H1 (cell line): ENCODE data around the gene CHCHD3. TPM values are rescaled to one million over a fixed set of nuclear protein-coding genes. Genes with fewer than 3 reads are reported as not detected.

Source experiments
- CTCF ChIA-PET: fragments of 300-600 bp; sonication (Branson Sonifier 250); formaldehyde crosslinking; loops from one replicate; lab custom pipeline; 2021; ENCODE audit not compliant: partially characterized antibody; lab: Charles Lee
- POLR2A ChIA-PET: fragments of 300-600 bp; sonication (Branson Sonifier 250); formaldehyde crosslinking; loops from one replicate; lab custom pipeline; 2021; ENCODE audit warnings: inconsistent platforms; ENCODE audit not compliant: partially characterized antibody; lab: Charles Lee
- DNase-seq, 2 experiments: peaks; one replicate each; pipeline versions ENCODE4 v3.0.0 to v3.0.0-alpha.2; 2010 to 2022; ENCODE audit warnings: low spot score in 2 of 2, low read depth in 1 of 2, mixed read lengths in 1 of 2
- FAIRE-seq: peaks from 2 replicates; lab custom pipeline; 2011; peaks lifted over from hg19 to GRCh38; lab: Jason Lieb, UNC
- H2AFZ ChIP-seq: 2 replicates; pipeline ENCODE4 v1.8.1; 2012; ENCODE audit warnings: low read length, inconsistent platforms
- H2AK5ac ChIP-seq: 2 replicates; pipeline ENCODE4 v1.6.1; 2013; ENCODE audit warnings: low read depth, low read length
- H2BK120ac ChIP-seq: replicated peaks from 2 replicates; pipeline ENCODE3; 2013; ENCODE audit warnings: low read depth, low read length, inconsistent platforms
- H2BK12ac ChIP-seq: 2 replicates; pipeline ENCODE4 v1.6.1; 2013; ENCODE audit warnings: low read depth, low read length
- H2BK15ac ChIP-seq: 2 replicates; pipeline ENCODE4 v1.6.1; 2013; ENCODE audit warnings: low read length
- H2BK20ac ChIP-seq: 2 replicates; pipeline ENCODE4 v1.6.1; 2013; ENCODE audit warnings: low read length
- H2BK5ac ChIP-seq: 2 replicates; pipeline ENCODE4 v1.6.1; 2013; ENCODE audit warnings: low read depth, low read length
- H3K14ac ChIP-seq: 2 replicates; pipeline ENCODE4 v1.6.1; 2013; ENCODE audit warnings: inconsistent platforms; ENCODE audit not compliant: insufficient read length
- H3K18ac ChIP-seq: 2 replicates; pipeline ENCODE4 v1.6.1; 2013; ENCODE audit warnings: low read length; ENCODE audit errors: extremely low read depth
- H3K23ac ChIP-seq: 2 replicates; pipeline ENCODE4 v1.6.1; 2013; ENCODE audit warnings: inconsistent platforms; ENCODE audit not compliant: insufficient read length
- H3K23me2 ChIP-seq: 2 replicates; pipeline ENCODE4 v1.6.1; 2013; ENCODE audit warnings: low read depth, low read length
- H3K27ac ChIP-seq: 2 replicates; pipeline ENCODE4 v1.6.1; 2011; ENCODE audit warnings: low read depth, low read length, inconsistent platforms
- H3K27me3 ChIP-seq, 4 experiments: replicated peaks in 1 of 4; 1 replicate in 1 of 4; 2 replicates in 3 of 4; pipeline versions ENCODE4 v1.6.1 to v1.8.1; 2011 to 2013; ENCODE audit warnings: low read length in 3 of 4, mild to moderate bottlenecking in 3 of 4, inconsistent platforms in 2 of 4, mixed read lengths in 2 of 4, moderate library complexity in 1 of 4; ENCODE audit not compliant: control insufficient read depth in 3 of 4, insufficient read depth in 3 of 4; ENCODE audit errors: extremely low read depth in 1 of 4
- H3K36me3 ChIP-seq, 4 experiments: 2 replicates each; pipeline versions ENCODE4 v1.6.1 to v1.8.1; 2011 to 2013; ENCODE audit warnings: mild to moderate bottlenecking in 4 of 4, low read length in 3 of 4, moderate library complexity in 2 of 4, control low read depth in 1 of 4, inconsistent platforms in 1 of 4; ENCODE audit not compliant: insufficient read depth in 4 of 4, control insufficient read depth in 2 of 4
- H3K4ac ChIP-seq: replicated peaks from 2 replicates; pipeline ENCODE3; 2013; ENCODE audit warnings: low read length, low read depth, mixed read lengths, inconsistent platforms; ENCODE audit not compliant: insufficient read length
- H3K4me1 ChIP-seq, 4 experiments: replicated peaks in 1 of 4; 1 replicate in 1 of 4; 2 replicates in 3 of 4; pipeline versions ENCODE4 v1.6.1 to v1.8.1; 2011 to 2013; ENCODE audit warnings: low read length in 3 of 4, inconsistent platforms in 2 of 4, mixed read lengths in 1 of 4; ENCODE audit not compliant: insufficient read depth in 4 of 4, control insufficient read depth in 3 of 4
- H3K4me2 ChIP-seq, 2 experiments: 2 replicates each; pipeline versions ENCODE4 v1.6.1 to v1.8.1; 2011 to 2013; ENCODE audit warnings: low read depth in 2 of 2, low read length in 2 of 2, control low read depth in 1 of 2, inconsistent platforms in 1 of 2, mild to moderate bottlenecking in 1 of 2; ENCODE audit not compliant: insufficient read depth in 1 of 2
- H3K4me3 ChIP-seq, 4 experiments: fragments of 200-600, 300-600 bp in 1 of 4; sonication (generic), shearing (Covaris generic), sonication (Bioruptor Twin) in 1 of 4; 2 replicates each; pipeline versions ENCODE4 v1.5.1 to v1.8.1; 2011 to 2016; ENCODE audit warnings: low read length in 4 of 4, low read depth in 3 of 4, control low read depth in 2 of 4, inconsistent platforms in 2 of 4, mild to moderate bottlenecking in 2 of 4, mixed read lengths in 1 of 4, moderate library complexity in 1 of 4; ENCODE audit not compliant: insufficient read depth in 2 of 4; ENCODE audit errors: extremely low read depth in 1 of 4
- H3K56ac ChIP-seq: replicated peaks from 2 replicates; pipeline ENCODE3; 2013; ENCODE audit warnings: low read depth, mild to moderate bottlenecking, mixed read lengths, low read length, inconsistent platforms; ENCODE audit not compliant: insufficient read length
- H3K79me1 ChIP-seq: 2 replicates; pipeline ENCODE4 v1.6.1; 2013; ENCODE audit warnings: low read depth, low read length, control low read depth
- H3K79me2 ChIP-seq, 2 experiments: 2 replicates each; pipeline versions ENCODE4 v1.6.1 to v1.8.1; 2012 to 2013; ENCODE audit warnings: low read length in 2 of 2, mild to moderate bottlenecking in 2 of 2, inconsistent platforms in 1 of 2; ENCODE audit not compliant: insufficient read depth in 2 of 2, control insufficient read depth in 1 of 2
- H3K9ac ChIP-seq, 4 experiments: replicated peaks in 1 of 4; 1 replicate in 1 of 4; 2 replicates in 3 of 4; pipeline versions ENCODE4 v1.6.1 to v1.8.1; 2011 to 2013; ENCODE audit warnings: low read depth in 3 of 4, low read length in 3 of 4, control low read depth in 2 of 4, mild to moderate bottlenecking in 2 of 4, moderate library complexity in 2 of 4, inconsistent platforms in 1 of 4; ENCODE audit errors: extremely low read depth in 1 of 4
- H3K9me3 ChIP-seq, 2 experiments: 2 replicates each; pipeline versions ENCODE4 v1.6.1 to v1.8.1; 2012 to 2013; ENCODE audit warnings: mild to moderate bottlenecking in 2 of 2, moderate library complexity in 2 of 2, control low read depth in 1 of 2, inconsistent platforms in 1 of 2, low read depth in 1 of 2, low read length in 1 of 2, mixed read lengths in 1 of 2; ENCODE audit not compliant: insufficient read depth in 2 of 2
- H4K20me1 ChIP-seq, 2 experiments: replicated peaks in 1 of 2; 2 replicates each; pipeline versions ENCODE3 to v1.8.1; 2011 to 2013; ENCODE audit warnings: inconsistent platforms in 2 of 2, low read length in 2 of 2, mild to moderate bottlenecking in 1 of 2; ENCODE audit not compliant: insufficient read depth in 2 of 2, control insufficient read depth in 1 of 2
- H4K5ac ChIP-seq: 2 replicates; pipeline ENCODE4 v1.6.1; 2013; ENCODE audit warnings: low read length, low read depth, mixed read lengths, inconsistent platforms; ENCODE audit not compliant: insufficient read length
- H4K8ac ChIP-seq: 2 replicates; pipeline ENCODE4 v1.8.0; 2013; ENCODE audit warnings: mild to moderate bottlenecking, moderate library complexity, low read length, inconsistent platforms; ENCODE audit not compliant: insufficient read depth; ENCODE audit errors: extremely low read depth
- H4K91ac ChIP-seq: replicated peaks from 2 replicates; pipeline ENCODE3; 2013; ENCODE audit warnings: low read length, mixed read lengths, inconsistent platforms; ENCODE audit not compliant: insufficient read length
- BACH1 ChIP-seq: IDR thresholded peaks from 2 replicates; pipeline ENCODE4 v1.6.1; 2012; ENCODE audit warnings: low read length, improper control_type of control experiment
- CREB1 ChIP-seq: IDR thresholded peaks from 2 replicates; pipeline ENCODE4 v1.6.1; 2012; ENCODE audit warnings: inconsistent platforms
- EGR1 ChIP-seq: IDR thresholded peaks from 2 replicates; pipeline ENCODE4 v1.6.1; 2011; ENCODE audit warnings: low read depth, low read length, borderline replicate concordance
- HDAC2 ChIP-seq, 2 experiments: fragments of 300-600 bp in 1 of 2; sonication (generic) in 1 of 2; IDR thresholded peaks; 2 replicates each; pipeline ENCODE4 v1.6.1; 2011 to 2012; ENCODE audit warnings: low read depth in 2 of 2, low read length in 2 of 2, mild to moderate bottlenecking in 2 of 2, moderate library complexity in 2 of 2, borderline replicate concordance in 1 of 2, inconsistent platforms in 1 of 2
- POLR2AphosphoS5 ChIP-seq: IDR thresholded peaks from 2 replicates; pipeline ENCODE4 v1.6.1; 2011; ENCODE audit warnings: low read depth, low read length
- POU5F1 ChIP-seq: IDR thresholded peaks from 2 replicates; pipeline ENCODE4 v1.6.1; 2011; ENCODE audit warnings: low read depth, mild to moderate bottlenecking, low read length, moderate library complexity
- SRF ChIP-seq: IDR thresholded peaks from 2 replicates; pipeline ENCODE4 v1.6.1; 2011; ENCODE audit warnings: mild to moderate bottlenecking, low read depth, low read length, moderate library complexity
- TCF12 ChIP-seq: IDR thresholded peaks from 2 replicates; pipeline ENCODE4 v1.6.1; 2011; ENCODE audit warnings: low read depth, mild to moderate bottlenecking, low read length
- YY1 ChIP-seq: IDR thresholded peaks from 2 replicates; pipeline ENCODE4 v1.6.1; 2011; ENCODE audit warnings: low read depth, mild to moderate bottlenecking, low read length
- WGBS, 2 experiments: shearing (Covaris generic) in 1 of 2; methylation state at CpG; one replicate each; pipeline versions ENCODE4 v1.1.6 to v1.1.7; 2013 to 2015; ENCODE audit warnings: low lambda C conversion rate in 2 of 2, mixed read lengths in 2 of 2, inconsistent platforms in 1 of 2, low coverage in 1 of 2, missing lambda C conversion rate in 1 of 2; ENCODE audit not compliant: insufficient replicate concordance in 2 of 2, insufficient coverage in 1 of 2, insufficient read length in 1 of 2; ENCODE audit errors: extremely low coverage in 1 of 2, missing lambda C conversion rate in 1 of 2; 5-methylcytosine and 5-hydroxymethylcytosine counted together
- polyA plus RNA-seq, 7 experiments: library from polyadenylated mRNA; depleted of rRNA in 3 of 7; stranded (reverse) in 5 of 7; unstranded in 2 of 7; fragments of >200 nt in 5 of 7; fragments of 200-250 nt in 2 of 7; gene quantifications; 1 replicate in 5 of 7; 2 replicates in 1 of 7; 4 replicates in 1 of 7; pipeline versions ENCODE4 v1.2.1 to v1.2.3, GENCODE V29; 2011 to 2013; ENCODE audit warnings: missing spikeins in 2 of 7, mixed read lengths in 2 of 7
- total RNA-seq: library from RNA; stranded (reverse); fragmentation: NEBNext Ultra II Directional; extraction: Animal tissue kit (Norgen Biotek cat#: 25700); gene quantifications from 2 replicates; pipeline ENCODE4 v1.2.1, GENCODE V29; 2021
- TF ChIP-seq, protein P1 (sequence below), 3 experiments: IDR thresholded peaks; 1 replicate in 2 of 3; 2 replicates in 1 of 3; pipeline versions ENCODE4 v1.5.1 to v1.6.1; 2011; ENCODE audit warnings: low read length in 3 of 3, mild to moderate bottlenecking in 3 of 3, inconsistent platforms in 2 of 3, low read depth in 1 of 3, moderate library complexity in 1 of 3; ENCODE audit not compliant: insufficient read depth in 1 of 3; ENCODE audit errors: control extremely low read depth in 1 of 3
- TF ChIP-seq, protein P2 (sequence below): IDR thresholded peaks from 2 replicates; pipeline ENCODE4 v1.6.1; 2011; ENCODE audit warnings: low read length, improper control_type of control experiment

CHCHD3 gene
- total and polyA plus RNA-seq, 2 of the 8 experiments (the other 6 are each of a cell fraction or from before 2014, with no cell fraction given): 42.9 to 137 TPM

DNA sequence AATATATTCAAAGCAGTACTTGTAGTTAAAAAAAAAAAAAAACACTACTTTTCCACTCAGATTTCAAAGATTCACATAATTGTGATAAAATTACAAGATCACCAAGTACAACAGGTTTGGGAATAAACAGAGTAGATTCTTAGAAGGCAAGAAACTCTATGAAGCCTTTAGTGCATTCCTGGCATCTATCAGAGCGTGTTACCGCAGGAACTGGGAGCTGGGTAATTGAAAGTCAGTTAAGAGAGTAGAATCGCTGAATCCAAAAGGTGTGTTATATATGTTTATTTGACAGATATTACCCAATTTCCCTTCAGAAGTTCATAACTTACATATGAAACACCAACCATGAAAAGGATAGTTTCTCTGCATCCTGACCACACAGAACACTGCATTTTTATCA, 346.4 kb downstream of the CHCHD3 start:
- no peaks in the 10 kb centered on the region for H3K79me2 ChIP-seq
- no peak overlapping the region for H2BK20ac ChIP-seq
- H3K14ac ChIP-seq: no peak overlapping the region
- no peak overlapping the region for H3K23ac ChIP-seq
- no peak overlapping the region for H2BK5ac ChIP-seq
- no peak overlapping the region for H3K4me2 ChIP-seq
- POLR2A ChIA-PET: no interaction called here
- H3K27ac ChIP-seq: no peak overlapping the region
- no peak overlapping the region for H4K91ac ChIP-seq
- H3K36me3 ChIP-seq: no peaks in the 10 kb centered on the region
- no peak overlapping the region for H3K56ac ChIP-seq
- no peak overlapping the region for H2BK120ac ChIP-seq
- no peaks in the 10 kb centered on the region for H3K9me3 ChIP-seq
- H2BK15ac ChIP-seq: no peak overlapping the region
- 96% methylated on average over 3 of the region's 3 CpGs; no CpG with 5 or more reads in 1 of the 2 experiments for WGBS, 2 experiments
- H3K79me1 ChIP-seq: no peaks in the 10 kb centered on the region
- no peaks in the 10 kb centered on the region for H3K23me2 ChIP-seq
- no peak overlapping the region for H4K5ac ChIP-seq
- CTCF ChIA-PET: interaction anchor here (0.9 to 1.3 kb wide), 2 partner anchors 10 to 24 kb away, joined by 4 to 5 read pairs; no protein-coding TSS in a partner anchor
- no peak overlapping the region for H2AK5ac ChIP-seq
- no peak overlapping the region for H2AFZ ChIP-seq
- no peaks in the 10 kb centered on the region for H4K20me1 ChIP-seq
- no peak overlapping the region for H3K18ac ChIP-seq
- DNase-seq (no peak), FAIRE-seq (no peak)
- H3K27me3 ChIP-seq: no peaks in the 10 kb centered on the region; a peak in 1 of 7 replicates
- H2BK12ac ChIP-seq: no peak overlapping the region
- no peak overlapping the region for H3K9ac ChIP-seq
- no peaks in the 10 kb centered on the region for H3K4me1 ChIP-seq
- no peak overlapping the region for H3K4me3 ChIP-seq
- no peak overlapping the region for H3K4ac ChIP-seq
- no peak overlapping the region for H4K8ac ChIP-seq
- TF ChIP-seq HDAC2 (IDR thresholded peaks at IDR 0.05; ENCODE audit: borderline replicate concordance in 1 of 2, low read depth in 2 of 2, low read length in 2 of 2) (no peak), EGR1 (no peak), CREB1 (no peak), TCF12 (no peak), POLR2AphosphoS5 (no peak), YY1 (no peak), POU5F1 (no peak), BACH1 (no peak), SRF (no peak)
- TF ChIP-seq, protein P1, sequence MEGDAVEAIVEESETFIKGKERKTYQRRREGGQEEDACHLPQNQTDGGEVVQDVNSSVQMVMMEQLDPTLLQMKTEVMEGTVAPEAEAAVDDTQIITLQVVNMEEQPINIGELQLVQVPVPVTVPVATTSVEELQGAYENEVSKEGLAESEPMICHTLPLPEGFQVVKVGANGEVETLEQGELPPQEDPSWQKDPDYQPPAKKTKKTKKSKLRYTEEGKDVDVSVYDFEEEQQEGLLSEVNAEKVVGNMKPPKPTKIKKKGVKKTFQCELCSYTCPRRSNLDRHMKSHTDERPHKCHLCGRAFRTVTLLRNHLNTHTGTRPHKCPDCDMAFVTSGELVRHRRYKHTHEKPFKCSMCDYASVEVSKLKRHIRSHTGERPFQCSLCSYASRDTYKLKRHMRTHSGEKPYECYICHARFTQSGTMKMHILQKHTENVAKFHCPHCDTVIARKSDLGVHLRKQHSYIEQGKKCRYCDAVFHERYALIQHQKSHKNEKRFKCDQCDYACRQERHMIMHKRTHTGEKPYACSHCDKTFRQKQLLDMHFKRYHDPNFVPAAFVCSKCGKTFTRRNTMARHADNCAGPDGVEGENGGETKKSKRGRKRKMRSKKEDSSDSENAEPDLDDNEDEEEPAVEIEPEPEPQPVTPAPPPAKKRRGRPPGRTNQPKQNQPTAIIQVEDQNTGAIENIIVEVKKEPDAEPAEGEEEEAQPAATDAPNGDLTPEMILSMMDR (IDR thresholded peaks at IDR 0.05; ENCODE audit: control extremely low read depth in 1 of 3, insufficient read depth in 1 of 3, low read depth in 1 of 3, low read length in 3 of 3): no peak
- TF ChIP-seq, protein P2, sequence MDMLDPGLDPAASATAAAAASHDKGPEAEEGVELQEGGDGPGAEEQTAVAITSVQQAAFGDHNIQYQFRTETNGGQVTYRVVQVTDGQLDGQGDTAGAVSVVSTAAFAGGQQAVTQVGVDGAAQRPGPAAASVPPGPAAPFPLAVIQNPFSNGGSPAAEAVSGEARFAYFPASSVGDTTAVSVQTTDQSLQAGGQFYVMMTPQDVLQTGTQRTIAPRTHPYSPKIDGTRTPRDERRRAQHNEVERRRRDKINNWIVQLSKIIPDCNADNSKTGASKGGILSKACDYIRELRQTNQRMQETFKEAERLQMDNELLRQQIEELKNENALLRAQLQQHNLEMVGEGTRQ: no peak
